CD4-positive, alpha-beta T cell treated with Interleukin-15 for 4 hours (primary cell): ENCODE measurements around the gene ARID4B.
"Not testable (repeated sequence)": the region's sequence is repeated elsewhere in the genome, so short reads cannot be mapped to it uniquely, and the experiment has no call there.

ENCODE experiments used
- DNase-seq: peaks from one replicate; pipeline ENCODE4 v3.0.0-alpha.2; 2020; ENCODE audit warnings: low spot score

The ARID4B gene

DNA sequence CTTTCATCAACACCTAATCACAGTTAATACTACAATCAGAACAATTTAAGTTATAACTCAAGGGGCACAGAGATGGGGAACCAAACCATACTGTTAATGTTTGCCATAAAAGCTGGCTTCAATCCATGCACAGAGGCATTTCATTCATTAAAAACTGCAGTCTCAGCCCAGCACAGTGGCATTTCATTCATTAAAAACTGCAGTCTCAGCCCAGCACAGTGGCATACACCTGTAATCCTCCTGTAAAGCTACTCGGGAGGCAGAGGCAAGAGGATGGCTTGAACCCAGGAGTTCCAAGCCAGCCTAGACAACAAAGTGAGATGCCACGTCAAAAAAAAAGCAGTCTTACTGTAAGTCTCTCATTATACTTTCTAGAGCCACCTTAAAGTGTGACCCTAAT is 29.2 kb downstream of the ARID4B start:
- DNase-seq = no peak

DNA sequence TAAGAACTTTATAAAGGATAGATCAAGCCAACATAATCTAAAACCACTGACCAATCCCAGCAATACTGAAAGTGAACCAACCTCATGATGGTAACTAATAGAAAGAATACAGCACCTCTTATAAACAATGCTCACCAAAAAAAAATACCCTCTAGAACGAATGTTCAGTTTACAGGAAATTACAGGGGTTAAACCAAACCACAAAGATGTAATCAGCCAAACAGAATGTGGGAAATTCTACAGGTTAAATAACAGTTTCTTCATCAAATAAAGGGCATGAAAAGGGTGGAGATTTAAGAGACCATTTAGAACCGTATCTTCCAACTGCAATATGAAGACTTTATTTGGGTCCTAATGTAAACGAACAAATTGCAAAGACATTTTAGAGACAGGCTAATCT is 30.4 kb downstream of the ARID4B start:
- DNase-seq = peak; percentile 65

DNA sequence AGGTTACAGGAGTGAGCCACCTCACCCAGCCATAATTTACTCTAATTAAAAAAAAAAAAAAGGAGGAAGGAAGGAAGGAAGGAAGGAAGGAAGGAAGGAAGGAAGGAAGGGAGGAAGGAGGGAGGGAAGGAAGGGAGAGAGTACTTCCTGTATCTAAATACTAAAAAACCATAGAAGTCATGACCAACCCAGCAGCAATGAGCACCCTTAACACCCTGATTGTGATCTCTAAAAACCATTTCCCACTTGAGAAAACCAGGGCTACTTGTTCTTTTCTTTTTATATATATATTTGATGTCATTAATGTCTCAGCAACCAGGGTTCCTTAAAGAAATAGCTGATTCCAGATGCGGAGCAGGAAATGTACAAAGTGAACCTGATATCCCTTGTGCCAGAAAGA is 31.2 kb downstream of the ARID4B start:
- no peak for DNase-seq

DNA sequence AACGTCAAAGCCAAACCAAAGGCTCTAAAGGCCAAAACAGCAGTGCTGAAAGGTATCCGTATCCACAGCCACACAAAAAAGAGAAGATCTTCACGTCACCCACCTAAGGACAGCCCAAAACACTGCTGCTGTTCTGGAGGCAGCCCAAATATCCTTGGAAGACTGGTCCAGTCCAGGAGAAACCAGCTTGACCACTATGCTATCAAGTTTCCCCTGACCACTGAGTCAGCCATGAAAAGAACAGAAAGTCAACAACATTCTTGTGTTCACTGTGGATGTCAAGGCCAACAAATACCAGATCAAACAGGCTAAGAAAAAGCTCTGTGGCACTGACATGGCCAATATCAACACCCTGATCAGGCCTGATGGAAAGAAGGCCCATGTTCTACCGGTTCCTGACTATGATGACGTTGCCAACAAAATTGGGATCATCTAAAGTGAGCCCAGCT is 32.1 kb downstream of the ARID4B start:
- DNase-seq = no peak

DNA sequence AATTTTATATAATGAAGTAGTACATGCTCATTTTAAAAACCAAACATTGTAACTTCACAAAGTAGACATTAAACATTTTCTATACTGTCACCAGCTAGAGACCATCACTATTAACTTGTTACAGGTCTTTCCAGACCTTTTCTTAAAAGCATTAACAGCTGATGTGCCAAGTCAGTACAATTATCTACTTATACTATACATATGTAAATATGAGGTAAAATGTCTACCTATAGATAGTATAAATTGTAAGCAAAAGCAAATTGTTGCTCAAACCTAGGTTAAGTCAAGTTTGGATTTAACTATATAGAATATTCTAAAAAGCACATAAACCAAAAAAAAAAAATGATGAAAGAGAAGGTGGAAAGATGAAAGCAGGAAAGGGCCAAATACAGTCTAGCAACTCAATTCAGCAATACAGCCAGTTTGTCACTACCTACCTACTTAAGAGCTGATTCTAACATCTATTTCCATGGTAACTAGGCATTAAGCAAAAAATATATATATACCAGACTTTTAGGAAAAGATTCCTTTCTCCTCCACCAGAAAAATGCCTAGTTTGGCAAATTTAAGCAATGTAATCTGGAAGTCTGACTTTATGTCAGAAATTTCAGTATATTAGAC is 34.5 kb downstream of the ARID4B start:
- no peak for DNase-seq

DNA sequence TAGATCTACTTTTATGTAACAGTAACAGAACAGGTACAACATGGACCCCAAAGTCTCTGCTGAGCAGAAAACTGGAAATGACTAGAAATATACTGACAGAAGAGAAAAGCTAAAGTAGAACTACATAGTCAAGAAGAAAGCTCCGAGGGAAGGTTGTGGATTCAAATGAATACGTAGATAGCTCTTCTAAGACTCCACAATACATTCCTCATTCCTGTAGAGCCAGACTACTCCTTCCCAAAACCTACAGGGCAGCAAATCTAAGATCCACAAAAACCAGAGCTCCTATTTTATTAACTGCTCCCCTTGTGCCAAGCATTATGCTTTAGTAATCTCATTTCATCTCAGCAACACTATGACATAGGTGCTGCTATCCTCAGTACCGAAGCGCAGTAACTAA is 35.2 kb downstream of the ARID4B start:
- no peak for DNase-seq

DNA sequence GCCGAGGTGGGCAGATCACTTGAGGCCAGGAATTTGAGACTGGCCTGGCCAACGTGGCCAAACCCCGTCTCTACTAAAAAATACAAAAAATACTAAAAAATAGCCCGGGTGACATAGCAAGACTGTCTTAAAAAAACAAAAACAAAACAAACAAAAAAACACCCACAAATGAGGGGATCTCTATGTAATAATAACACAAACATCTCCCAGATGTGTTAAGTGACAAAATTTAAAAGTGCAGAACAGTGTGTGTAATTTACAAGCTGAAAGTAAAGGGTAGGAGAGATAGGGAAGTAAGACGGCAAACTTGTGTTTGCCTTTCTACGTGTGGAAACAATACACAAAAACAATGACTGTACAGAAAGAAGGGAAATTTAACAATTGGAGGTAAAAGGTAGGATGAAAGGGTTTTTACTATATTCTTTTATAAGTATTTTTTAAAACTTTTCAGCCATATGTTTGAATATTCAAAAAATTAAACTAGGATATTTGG is 36.3 kb downstream of the ARID4B start:
- DNase-seq = no peak

DNA sequence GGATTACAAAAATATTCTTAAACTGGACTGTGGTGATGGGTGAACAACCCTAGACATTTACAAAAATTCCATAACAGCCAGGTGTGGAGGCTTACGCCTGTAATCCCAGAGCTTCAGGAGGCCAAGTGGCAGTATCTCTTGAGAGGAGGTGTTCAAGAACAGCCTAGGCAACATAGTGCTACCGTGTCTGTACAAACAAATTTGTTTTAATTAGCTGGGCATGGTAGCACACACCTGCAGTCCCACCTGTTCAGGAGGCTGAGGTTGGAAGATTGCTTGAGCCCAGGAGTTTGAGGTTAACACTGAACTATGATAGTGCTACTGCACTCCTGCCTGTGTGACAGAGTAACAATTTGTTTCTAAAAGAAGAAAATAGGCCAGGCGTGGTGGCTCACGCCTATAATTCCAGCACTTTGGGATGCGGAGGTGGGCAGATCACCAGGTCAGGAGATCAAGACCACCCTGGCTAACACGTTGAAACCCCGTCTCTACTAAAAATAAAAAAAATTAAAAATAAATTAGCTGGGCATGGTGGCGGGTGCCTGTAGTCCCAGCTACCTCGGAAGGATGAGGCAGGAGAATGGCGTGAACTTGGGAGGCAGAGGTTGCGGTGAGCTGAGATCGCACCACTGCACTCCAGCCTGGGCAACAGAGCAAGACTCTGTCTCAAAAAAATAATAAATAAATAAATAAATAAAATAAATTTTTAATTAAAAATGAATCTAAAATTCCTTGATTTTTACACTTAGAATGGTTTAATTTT is 37.1 kb downstream of the ARID4B start:
- DNase-seq = no peak

DNA sequence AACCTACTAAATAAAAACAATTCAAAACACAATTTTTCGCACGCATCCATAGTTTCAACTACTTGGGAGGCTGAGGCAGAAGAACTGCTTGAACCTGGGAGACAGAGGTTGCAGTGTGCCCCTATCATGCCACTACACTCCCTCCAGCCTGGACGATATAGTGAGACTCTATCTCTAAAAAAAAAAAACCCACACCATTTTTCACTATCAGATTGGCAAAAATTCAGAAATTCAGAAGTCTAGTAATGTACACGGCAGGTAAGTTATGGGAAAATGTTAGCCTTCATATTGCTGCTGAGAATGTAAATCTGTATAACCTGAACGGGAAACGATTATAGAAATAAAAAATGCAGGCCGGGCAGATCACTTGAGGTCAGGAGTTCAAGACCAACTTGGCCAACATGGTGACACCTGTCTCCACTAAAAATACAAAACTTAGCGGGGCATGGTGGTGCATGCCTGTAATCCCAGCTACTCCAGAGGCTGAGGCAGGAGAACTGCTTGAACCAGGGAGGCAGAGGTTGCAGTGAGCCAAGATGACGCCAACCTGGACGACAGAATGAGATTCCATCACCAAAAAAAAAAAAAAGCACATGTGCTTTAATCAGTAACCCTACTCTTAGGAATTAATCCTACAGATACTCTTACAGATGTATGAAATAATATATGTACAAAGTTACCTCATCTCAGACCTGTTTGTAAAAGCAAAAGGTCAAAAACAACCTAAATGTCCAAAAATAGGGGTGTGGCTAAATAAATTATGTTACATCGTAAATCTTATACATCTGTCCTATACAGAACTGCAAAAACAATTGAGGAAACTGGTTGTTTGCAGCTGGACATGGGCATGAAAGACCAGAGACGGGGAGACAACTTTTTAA is 37.9 kb downstream of the ARID4B start:
- no peak for DNase-seq

DNA sequence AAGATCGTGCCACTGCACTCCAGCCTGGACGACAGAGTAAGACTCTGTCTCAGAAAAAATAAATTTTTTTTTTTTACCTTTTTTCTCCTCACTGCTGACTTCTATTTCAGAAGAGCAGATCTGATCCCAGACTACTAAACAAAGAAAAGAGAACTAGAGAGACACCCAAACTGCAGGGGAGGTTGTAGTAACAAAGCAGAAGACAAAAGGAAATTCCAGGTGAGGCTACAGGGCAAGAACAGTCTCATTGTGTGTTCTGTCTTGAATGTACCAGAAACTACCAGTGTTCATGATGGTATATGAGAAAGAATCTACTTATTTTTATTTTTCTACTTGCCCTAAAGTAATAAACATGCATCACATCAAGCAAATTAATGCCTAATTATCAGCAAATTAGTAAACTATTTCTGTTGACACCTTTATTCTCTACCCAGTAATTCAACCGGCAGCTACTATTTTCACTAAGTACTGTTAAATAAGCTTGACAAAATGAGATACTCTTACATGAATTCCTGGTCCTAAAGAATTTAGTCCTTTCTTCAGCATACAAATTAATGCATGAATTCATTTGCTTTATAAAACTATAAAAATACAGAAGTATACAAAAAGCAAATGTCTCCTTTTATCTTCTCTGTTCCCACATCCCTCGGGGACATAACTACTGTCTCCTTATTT is 40.6 kb downstream of the ARID4B start:
- no peak for DNase-seq

DNA sequence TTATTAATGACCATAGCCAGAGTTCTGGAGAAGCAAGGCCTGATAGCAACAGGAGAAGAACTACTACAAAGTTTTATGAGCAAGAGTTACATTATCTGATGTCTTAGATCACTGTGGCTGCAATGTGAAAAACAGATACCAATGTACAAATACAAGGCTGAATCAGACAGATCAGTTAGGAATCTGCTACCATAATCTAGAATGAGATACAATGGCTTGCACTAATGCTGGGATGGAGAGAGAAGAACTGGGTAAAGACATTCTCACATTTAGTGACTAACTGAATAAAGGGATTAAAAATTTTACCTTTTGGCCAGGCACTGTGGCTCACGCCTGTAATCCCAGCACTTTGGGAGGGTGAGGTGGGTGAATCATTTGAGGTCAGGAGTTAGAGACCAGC is 41.3 kb downstream of the ARID4B start:
- peak; percentile 18 for DNase-seq

DNA sequence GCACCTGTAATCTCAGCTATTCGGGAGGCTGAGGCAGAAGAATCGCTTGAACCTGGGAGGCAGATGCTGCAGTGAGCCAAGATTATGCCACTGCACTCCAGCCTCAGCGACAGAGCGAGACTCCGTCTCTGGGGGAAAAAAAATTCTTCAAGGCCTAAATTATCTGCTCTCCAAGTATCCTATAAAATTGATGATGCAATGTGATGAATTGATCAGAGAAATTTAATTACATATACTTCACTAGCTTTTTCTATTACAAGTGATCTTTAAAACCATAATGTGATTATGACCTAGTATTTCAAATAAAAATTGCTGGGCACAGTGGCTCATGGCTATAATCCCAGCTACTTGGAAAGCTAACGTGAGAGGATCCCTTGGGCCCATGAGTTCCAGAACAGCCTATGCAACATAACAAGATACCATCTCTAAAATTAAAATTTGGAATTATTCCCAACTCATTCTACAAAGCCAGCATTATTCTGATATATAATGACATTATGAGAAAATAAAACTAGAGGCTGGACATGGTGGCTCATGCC is 43.7 kb downstream of the ARID4B start:
- no peak for DNase-seq

DNA sequence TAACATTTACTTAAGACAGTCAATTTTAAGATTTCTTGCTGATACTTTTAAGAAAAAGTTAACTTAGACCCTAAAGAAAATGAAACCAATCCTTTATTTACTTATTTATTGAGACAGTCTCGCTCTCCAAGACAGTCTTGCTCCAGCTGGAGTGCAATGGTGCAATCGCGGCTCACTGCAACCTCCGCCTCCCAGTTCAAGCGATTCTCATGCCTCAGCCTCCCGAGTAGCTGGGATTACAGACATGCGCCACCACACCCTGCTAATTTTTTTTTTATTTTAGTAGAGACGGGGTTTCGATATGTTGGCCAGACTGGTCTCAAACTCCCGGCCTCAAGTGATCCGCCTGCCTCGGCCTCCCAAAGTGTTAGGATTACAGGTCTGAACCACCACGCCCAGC is 44.3 kb downstream of the ARID4B start:
- not testable (repeated sequence) for DNase-seq

DNA sequence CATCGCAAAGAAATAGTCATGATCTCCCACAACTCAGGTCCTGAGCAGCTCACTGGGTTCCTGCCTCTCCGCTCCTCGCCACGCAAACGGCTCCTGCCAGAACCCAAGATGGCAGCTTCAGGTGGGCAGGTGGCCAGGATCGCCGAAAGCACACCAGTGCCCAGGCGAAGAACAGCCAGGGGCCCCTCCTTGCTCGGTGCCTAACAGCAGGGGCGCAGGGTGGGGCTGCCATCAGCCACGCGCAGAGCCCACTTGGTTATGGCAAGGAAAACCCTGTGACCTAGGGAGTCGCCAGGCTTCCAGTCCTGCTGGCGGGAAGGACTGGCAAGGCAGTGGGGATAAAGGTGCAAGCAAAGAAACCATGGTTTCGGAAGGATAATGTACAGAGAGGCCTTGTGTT is 47.5 kb downstream of the ARID4B start:
- DNase-seq = no peak

DNA sequence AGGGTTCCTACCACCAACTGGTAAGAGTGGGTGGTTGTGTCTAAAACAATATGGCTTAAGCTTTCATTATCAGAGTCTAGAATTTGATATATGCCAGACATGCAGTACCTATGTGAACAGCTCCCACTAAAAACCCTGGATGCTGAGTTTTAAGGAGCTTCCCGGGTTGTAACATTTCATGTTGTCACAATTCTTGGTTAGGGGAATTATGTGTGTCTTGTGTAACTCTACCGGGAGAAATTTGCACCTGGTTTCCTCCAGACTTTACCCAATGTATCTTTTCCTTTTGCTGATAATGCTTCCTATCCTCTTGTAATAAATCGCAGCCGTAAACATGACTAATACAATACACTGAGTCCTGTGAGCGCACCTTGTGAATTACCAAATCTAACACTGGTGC is 48.3 kb downstream of the ARID4B start:
- DNase-seq = no peak

DNA sequence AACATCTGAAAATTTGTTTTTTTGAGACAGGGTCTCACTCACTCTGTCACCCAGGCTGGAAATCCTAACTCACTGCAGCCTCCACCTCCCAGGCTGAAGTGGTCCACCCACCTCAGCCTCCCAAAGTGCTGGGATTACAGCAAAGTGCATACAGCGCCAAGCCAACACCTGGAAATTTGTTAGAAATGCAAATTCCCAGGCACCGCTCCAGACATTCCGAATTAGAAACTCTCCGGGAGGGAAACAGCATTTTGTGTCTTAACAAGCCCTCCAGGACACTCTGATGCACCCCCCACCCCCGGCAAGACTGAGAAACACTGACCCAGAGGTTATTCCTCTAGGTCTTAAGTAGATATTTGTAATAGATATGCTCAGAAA is 49.1 kb downstream of the ARID4B start:
- no peak for DNase-seq

DNA sequence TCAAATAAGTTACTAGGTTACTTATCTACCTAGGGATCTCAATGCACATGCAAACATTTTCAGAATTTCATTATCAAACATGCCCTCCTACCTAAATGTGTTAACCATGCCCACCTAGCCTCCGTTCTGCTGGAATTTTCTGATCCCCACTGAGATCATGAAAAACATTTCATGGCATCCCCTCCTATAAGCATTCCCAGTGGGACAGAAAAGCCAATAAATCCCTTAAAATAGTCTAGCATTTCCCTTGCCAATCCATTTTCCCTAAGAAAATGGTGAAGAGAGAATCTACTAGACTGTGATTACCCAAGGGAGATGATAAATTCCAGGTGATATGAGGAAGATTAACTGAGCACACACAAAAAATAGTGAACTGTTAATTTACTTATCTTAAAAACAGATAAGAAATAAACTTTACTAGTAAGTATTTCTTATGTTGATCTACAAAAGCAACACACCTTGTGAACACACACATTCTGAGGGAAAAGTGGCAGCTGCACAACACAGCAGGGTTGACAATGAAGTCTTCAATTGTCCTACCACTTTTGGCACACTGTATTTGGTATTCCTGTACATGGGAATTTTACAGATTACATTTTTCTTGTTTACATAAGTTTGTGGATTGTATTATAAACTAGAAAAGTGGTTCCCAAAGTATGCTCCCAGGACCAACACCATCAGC is 49.6 kb downstream of the ARID4B start:
- DNase-seq = no peak

DNA sequence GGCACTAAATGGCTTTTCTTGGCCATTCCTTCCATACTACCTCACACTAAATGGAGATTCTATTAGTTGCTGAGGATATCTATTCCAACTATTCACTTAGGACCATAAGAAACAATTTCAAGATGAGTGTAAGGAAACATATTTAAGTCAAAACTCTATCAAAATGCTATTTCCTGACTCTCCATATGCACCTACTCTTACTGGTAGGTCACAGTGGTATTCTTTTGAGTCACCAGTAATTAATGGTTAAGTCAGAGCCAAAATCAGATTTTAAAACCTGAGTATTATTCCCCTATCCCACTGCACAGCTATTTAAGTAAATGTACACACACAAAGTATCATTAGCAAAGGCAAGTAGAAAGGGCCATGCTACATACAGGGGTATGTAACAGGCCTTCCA is 50.3 kb downstream of the ARID4B start:
- DNase-seq = no peak

DNA sequence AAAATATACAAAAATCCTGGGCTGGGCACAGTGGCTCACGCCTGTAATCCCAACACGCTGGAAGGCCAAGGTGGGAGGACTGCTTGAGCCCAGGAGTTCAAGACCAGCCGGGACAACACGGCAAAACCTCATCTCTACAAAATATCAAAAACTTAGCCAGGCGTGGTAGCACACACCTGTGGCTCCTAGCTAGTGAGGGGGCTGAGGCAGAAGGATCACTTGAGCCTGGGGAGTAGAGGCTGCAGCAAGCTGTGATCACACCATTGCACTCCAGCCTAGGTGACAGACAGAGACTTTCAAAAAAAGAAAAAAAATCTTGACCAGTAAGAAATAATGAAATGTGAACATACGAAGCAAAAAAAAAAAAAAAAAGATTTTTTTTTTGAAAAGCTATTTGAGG is 52.1 kb downstream of the ARID4B start:
- no peak for DNase-seq

DNA sequence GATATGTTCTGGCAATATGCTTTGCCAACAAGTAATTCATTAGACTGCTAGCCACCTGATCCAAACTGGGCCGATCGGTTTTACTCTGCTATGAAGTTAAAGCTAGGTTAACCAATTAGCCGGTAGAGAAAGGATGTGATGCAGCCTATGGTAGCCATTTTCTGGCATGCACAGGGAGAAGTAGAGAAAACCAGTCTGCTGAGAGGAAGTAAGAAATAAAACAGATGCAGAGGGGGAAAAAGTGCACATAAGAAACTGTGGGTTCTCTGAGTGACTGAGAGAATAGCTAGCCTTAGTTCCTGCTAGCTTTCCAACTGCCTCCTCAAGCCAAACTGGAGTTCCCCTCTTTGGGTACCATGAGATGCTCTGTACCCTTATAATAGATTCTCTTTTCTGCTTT is 52.8 kb downstream of the ARID4B start:
- no peak for DNase-seq

DNA sequence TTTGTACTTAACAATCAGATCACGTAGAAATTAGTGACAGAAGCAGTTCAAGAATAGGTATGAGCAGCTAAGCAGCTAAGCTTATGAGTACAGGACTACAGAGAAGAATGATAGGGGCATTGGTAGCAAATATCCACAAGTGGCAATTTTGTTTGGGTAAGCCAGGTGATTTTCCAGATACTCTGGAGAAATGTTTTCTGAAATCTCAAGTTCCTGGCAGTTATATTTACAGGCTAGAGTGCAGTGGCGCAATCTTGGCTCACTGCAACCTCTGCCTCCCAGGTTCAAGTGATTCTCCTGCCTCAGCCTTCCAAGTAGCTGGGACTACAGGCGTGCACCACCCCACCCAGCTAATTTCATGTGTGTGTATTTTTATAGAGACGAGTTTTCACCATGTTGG is 55.1 kb downstream of the ARID4B start:
- DNase-seq = no peak
